ENCODE data around the gene SP140L.
"Not testable (repeated sequence)": the region's sequence is repeated elsewhere in the genome, so short reads cannot be mapped to it uniquely, and the experiment has no call there.

SP140L gene

GRCh38 chr2:230299618-230300017 is 27.4 kb upstream of the SP140L start:
- TF ChIP-seq CTCF (IDR thresholded peaks at IDR 0.05; ENCODE audit: low read depth, low read length), result no peak
- H3K4me3 ChIP-seq (replicated peaks in 1 of 2; ENCODE audit: low read depth in 2 of 2, low read length in 2 of 2), result no peak overlapping the region
- DNase-seq (ENCODE audit: low read depth in 2 of 2), result no peak

- TF ChIP-seq CTCF (IDR thresholded peaks at IDR 0.05; ENCODE audit: low read depth, low read length), result no peak
- no peak overlapping the region for H3K4me3 ChIP-seq (replicated peaks in 1 of 2; ENCODE audit: low read depth in 2 of 2, low read length in 2 of 2)
- no peak for DNase-seq (ENCODE audit: low read depth in 2 of 2)
Measured at GRCh38 chr2:230305416-230306275, 21.3 kb upstream of the SP140L start.

GRCh38 chr2:230306474-230306873 is 20.5 kb upstream of the SP140L start:
- no peak for DNase-seq (ENCODE audit: low read depth in 2 of 2)
- H3K4me3 ChIP-seq (replicated peaks in 1 of 2; ENCODE audit: low read depth in 2 of 2, low read length in 2 of 2), result no peak overlapping the region
- TF ChIP-seq CTCF (IDR thresholded peaks at IDR 0.05; ENCODE audit: low read depth, low read length), result no peak

GRCh38 chr2:230307485-230307884 is 19.5 kb upstream of the SP140L start:
- no peak for TF ChIP-seq CTCF (IDR thresholded peaks at IDR 0.05; ENCODE audit: low read depth, low read length)
- H3K4me3 ChIP-seq (replicated peaks in 1 of 2; ENCODE audit: low read depth in 2 of 2, low read length in 2 of 2), result no peak overlapping the region

GRCh38 chr2:230308402-230309000 is 18.5 kb upstream of the SP140L start:
- TF ChIP-seq CTCF (IDR thresholded peaks at IDR 0.05; ENCODE audit: low read depth, low read length), result no peak
- DNase-seq (ENCODE audit: low read depth in 2 of 2), result no peak
- H3K4me3 ChIP-seq (replicated peaks in 1 of 2; ENCODE audit: low read depth in 2 of 2, low read length in 2 of 2), result no peak overlapping the region

More at GRCh38 chr2:230307485-230307884, 19.5 kb upstream of the SP140L start:
- no peak for DNase-seq (ENCODE audit: low read depth in 2 of 2)

- not testable (repeated sequence) for H3K4me3 ChIP-seq (replicated peaks in 1 of 2; ENCODE audit: low read depth in 2 of 2, low read length in 2 of 2); DNase-seq (ENCODE audit: low read depth in 2 of 2)
Measured at GRCh38 chr2:230310792-230311191, 16.2 kb upstream of the SP140L start.

- not testable (repeated sequence) for H3K4me3 ChIP-seq (replicated peaks in 1 of 2; ENCODE audit: low read depth in 2 of 2, low read length in 2 of 2); DNase-seq (ENCODE audit: low read depth in 2 of 2)
Measured at GRCh38 chr2:230311634-230312033, 15.4 kb upstream of the SP140L start.
